Bronchial epithelial cell (primary cell): ENCODE results near the gene CALY. TPM values are rescaled to one million over a fixed set of nuclear protein-coding genes. Genes with fewer than 3 reads are reported as not detected.

Source experiments
- DNase-seq: peaks from one replicate; pipeline ENCODE4 v3.0.0-alpha.2; 2010; ENCODE audit warnings: low read depth
- FAIRE-seq: peaks from 2 replicates; lab custom pipeline; 2011; peaks lifted over from hg19 to GRCh38; lab: Jason Lieb, UNC
- H3K27me3 ChIP-seq: 2 replicates; pipeline ENCODE4 v1.5.1; 2011; ENCODE audit warnings: low read length; ENCODE audit not compliant: control insufficient read depth, insufficient read depth
- H3K36me3 ChIP-seq: 2 replicates; pipeline ENCODE4 v1.5.1; 2011; ENCODE audit warnings: low read length; ENCODE audit not compliant: control insufficient read depth, insufficient read depth
- H3K4me3 ChIP-seq: 2 replicates; pipeline ENCODE4 v1.5.1; 2011; ENCODE audit warnings: mild to moderate bottlenecking, low read depth, low read length, control low read depth
- total RNA-seq: library from RNA; depleted of rRNA; stranded (reverse); fragments of >200 nt; gene quantifications from 2 replicates; pipeline ENCODE4 v1.2.1, GENCODE V29; 2014
- TF ChIP-seq, protein P1 (sequence below): IDR thresholded peaks from 2 replicates; pipeline ENCODE4 v1.5.1; 2011; ENCODE audit warnings: mild to moderate bottlenecking, moderate library complexity, low read length, control low read depth, inconsistent platforms; ENCODE audit not compliant: insufficient read depth, severe bottlenecking

The CALY gene
- total RNA-seq, 1 donor from 2014 or later = not detected

DNA sequence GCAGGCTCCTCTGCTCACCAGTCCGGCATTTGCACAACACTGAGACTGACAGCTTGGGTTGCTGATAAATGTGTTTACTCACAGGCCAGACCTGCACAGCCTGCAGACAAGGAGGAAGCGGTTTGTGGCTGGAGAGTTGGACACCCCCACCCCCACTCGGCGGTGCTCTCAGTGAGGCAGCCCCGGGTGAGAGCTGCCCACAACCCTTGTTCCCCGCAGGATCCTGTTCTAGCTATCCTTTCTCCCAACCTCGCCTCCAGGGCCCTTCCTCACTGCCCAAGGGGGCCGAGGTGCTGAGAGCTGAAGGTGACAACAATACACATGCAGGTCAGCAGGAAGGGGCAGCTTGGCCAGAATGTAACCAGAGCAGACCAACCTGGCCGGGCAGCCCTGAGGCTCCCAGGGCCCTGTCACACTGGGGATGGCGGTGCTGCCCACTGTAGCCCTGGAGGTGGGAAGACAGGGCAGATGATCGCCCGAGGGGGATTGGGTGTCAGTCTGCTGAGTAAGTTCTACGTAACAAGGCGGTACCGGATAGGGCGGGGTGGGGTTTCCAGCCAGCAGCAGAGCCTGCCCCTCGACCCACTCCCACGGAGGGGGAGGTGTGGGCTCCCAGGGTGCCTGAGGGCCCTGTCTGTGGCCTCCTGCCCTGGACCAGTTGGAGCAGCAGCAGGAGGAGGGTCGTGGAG, 58.0 kb downstream of the CALY start:
- TF ChIP-seq, protein P1, sequence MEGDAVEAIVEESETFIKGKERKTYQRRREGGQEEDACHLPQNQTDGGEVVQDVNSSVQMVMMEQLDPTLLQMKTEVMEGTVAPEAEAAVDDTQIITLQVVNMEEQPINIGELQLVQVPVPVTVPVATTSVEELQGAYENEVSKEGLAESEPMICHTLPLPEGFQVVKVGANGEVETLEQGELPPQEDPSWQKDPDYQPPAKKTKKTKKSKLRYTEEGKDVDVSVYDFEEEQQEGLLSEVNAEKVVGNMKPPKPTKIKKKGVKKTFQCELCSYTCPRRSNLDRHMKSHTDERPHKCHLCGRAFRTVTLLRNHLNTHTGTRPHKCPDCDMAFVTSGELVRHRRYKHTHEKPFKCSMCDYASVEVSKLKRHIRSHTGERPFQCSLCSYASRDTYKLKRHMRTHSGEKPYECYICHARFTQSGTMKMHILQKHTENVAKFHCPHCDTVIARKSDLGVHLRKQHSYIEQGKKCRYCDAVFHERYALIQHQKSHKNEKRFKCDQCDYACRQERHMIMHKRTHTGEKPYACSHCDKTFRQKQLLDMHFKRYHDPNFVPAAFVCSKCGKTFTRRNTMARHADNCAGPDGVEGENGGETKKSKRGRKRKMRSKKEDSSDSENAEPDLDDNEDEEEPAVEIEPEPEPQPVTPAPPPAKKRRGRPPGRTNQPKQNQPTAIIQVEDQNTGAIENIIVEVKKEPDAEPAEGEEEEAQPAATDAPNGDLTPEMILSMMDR = no peak
- FAIRE-seq (no peak), DNase-seq (peak; percentile 85)
- H3K27me3 ChIP-seq = no peaks in the 10 kb centered on the region
- H3K36me3 ChIP-seq = peaks cover 17% of the 10 kb centered on the region
- no peak overlapping the region for H3K4me3 ChIP-seq

DNA sequence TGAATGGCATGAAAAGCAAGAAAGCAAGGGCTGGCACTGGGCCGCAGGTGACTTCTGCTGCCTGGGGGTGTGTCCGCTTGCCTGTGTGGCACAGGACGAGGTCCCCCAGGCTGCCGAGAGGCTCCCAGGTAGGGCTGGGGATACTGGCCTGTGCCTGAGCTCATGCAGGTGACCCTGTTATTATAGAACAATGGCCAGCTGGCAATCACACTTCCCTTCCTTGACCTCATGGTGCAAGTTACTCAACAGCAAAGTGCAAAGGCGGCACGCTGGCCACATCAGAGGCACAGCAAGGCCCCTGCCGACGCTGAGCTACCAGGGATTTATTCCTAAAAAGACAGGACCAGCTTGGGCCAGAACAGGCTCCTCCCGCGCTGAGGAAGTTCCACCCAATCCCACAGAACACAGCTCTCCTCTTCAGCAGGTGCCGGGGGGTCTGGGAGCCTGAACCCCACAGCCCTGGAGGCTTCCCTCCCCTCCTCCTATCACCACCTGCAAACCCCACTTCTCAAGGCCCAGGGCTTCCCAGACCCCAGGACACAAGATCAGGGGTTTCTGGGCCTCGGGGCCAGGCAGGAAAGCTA, 58.6 kb downstream of the CALY start:
- DNase-seq = no peak
- Histone ChIP-seq H3K27me3 (no peaks in the 10 kb centered on the region), H3K36me3 (peaks cover 14% of the 10 kb centered on the region), H3K4me3 (no peak overlapping the region)
- FAIRE-seq = no peak
- TF ChIP-seq, protein P1 = no peak

DNA sequence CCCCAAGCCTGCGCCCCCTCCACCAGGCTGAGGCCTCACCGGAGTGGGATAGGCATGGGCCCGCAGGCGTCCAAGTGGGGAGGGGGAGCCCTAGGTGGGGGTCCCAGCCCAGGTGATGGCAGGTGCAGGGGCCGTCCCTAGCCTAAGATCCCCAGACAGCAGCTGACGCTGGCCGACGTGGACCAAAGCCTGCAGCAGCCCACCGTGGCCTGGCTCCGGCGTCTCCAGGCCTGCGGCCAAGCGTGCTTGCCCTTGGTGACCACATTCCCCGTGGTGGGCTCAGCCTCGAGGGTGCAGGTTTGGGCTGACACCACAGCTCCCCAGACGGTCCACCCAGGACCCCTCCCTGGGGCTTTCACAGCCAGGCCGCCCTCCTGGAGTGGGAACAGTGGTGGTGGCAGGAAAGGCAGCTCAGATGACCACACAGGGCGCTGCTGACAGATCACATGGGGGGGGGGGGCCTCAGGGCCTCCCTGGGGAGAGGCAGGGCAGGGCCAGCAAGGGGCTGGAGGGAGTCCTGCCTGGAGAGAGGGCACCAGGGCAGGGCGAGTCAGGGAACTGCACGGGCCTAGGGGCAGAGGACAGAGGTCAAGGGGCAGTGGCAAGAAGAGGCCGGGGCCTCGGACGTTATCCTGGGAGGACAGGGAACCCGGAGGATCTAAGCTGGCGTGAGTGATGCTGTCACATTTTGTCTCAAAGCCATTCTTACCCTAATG, 59.3 kb downstream of the CALY start:
- peaks cover 13% of the 10 kb centered on the region for H3K36me3 ChIP-seq
- no peak overlapping the region for H3K4me3 ChIP-seq
- FAIRE-seq = no peak

DNA sequence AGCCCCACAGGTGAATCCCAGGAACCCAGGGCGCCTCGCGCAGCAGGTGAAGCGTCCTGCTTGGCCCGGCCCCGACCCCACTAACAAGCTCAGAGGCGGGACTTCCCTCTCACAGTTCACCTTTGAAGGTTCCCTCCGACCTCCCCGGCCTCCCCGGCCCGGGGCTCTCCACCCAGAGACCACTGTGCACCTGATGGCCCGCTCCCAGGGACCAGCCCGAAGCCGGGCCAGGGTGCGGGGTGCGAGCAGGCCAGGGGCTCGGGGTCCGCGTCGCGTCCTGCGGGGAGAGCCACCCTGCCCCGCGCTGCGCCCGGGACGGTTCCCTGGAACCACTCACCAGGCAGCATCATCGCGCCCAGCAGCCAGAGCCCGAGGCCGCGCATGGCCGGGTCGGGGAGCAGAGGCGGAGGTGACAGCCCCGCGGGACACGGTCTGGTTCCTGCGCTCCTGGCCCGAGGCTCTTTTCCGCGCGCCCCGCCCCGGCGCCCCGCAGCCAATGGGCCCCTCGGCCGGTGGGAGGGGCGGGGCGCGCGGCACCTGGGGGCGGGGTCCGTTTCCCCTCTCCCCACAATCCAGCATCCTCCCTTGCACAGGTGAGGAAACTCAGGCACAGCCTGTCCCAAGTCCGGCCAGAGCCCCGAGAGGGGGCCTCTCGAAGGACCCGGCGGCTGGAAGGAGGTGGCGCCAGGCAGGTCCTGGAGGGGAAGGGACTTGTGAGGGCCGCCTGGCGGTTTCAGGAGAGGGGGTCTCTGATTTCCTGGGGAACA, 60.1 kb downstream of the CALY start, which contains the start of gene ADAM8:
ADAM8 (minus strand) TSS at position 434 of the 767 bp plus-strand sequence; CDS start at position 383, 51 bp downstream.
- peak within 1 kb of the TSS; percentile 37 for H3K4me3 ChIP-seq
- TF ChIP-seq, protein P1 = no peak
- no peaks in the 10 kb centered on the region for H3K27me3 ChIP-seq
- FAIRE-seq = no peak
- DNase-seq = no peak
- peaks cover 11% of the 10 kb centered on the region for H3K36me3 ChIP-seq

More for the DNA sequence above, 59.3 kb downstream of the CALY start:
- TF ChIP-seq, protein P1 = no peak
- no peaks in the 10 kb centered on the region for H3K27me3 ChIP-seq
- DNase-seq = no peak

DNA sequence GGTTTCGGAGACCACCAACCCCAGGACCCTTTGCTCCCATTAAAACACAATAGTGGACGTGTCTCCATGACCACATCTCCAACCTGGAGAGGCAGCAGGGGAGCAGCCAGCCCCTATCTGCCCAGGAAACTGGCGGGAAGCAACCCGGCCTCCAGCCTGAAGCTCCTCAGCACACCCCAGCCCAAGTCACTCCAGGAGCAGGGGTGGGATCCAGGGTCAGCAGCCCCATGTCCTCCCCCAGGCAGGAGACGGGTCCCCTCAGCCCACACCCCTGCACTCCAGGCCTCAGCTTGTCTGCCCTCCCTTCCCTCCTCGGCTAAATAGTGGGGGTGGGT, 60.6 kb downstream of the CALY start:
- no peak for FAIRE-seq
- TF ChIP-seq, protein P1 = no peak
- H3K4me3 ChIP-seq = peak overlapping the region; percentile 37

More for the DNA sequence above, 60.6 kb downstream of the CALY start:
- DNase-seq = no peak
- Histone ChIP-seq H3K36me3 (peaks cover 8% of the 10 kb centered on the region), H3K27me3 (no peaks in the 10 kb centered on the region)
